EH (cell line): ENCODE data around the gene ARHGAP11A.
A peak's percentile ranks its signal among the peaks of the same experiment; 100 is the strongest.

Source experiments
- DNase-seq: peaks from one replicate; pipeline ENCODE4 v3.0.0-alpha.2; 2015; ENCODE audit warnings: low read depth

Gene ARHGAP11A

GRCh38 chr15:32688151-32688639 is 72.9 kb downstream of the ARHGAP11A start:
- peak; percentile 69 for DNase-seq
